H1 (cell line): Measurements from ENCODE around the gene NOLC1. TPM values are rescaled to one million over a fixed set of nuclear protein-coding genes. Genes with fewer than 3 reads are reported as not detected.

Experiments used
- CTCF ChIA-PET: fragments of 300-600 bp; sonication (Branson Sonifier 250); formaldehyde crosslinking; loops from one replicate; lab custom pipeline; 2021; ENCODE audit not compliant: partially characterized antibody; lab: Charles Lee
- POLR2A ChIA-PET: fragments of 300-600 bp; sonication (Branson Sonifier 250); formaldehyde crosslinking; loops from one replicate; lab custom pipeline; 2021; ENCODE audit warnings: inconsistent platforms; ENCODE audit not compliant: partially characterized antibody; lab: Charles Lee
- DNase-seq, 2 experiments: peaks; one replicate each; pipeline versions ENCODE4 v3.0.0 to v3.0.0-alpha.2; 2010 to 2022; ENCODE audit warnings: low spot score in 2 of 2, low read depth in 1 of 2, mixed read lengths in 1 of 2
- FAIRE-seq: peaks from 2 replicates; lab custom pipeline; 2011; peaks lifted over from hg19 to GRCh38; lab: Jason Lieb, UNC
- H2AFZ ChIP-seq: 2 replicates; pipeline ENCODE4 v1.8.1; 2012; ENCODE audit warnings: low read length, inconsistent platforms
- H2AK5ac ChIP-seq: 2 replicates; pipeline ENCODE4 v1.6.1; 2013; ENCODE audit warnings: low read depth, low read length
- H2BK120ac ChIP-seq: replicated peaks from 2 replicates; pipeline ENCODE3; 2013; ENCODE audit warnings: low read depth, low read length, inconsistent platforms
- H2BK12ac ChIP-seq: 2 replicates; pipeline ENCODE4 v1.6.1; 2013; ENCODE audit warnings: low read depth, low read length
- H2BK15ac ChIP-seq: 2 replicates; pipeline ENCODE4 v1.6.1; 2013; ENCODE audit warnings: low read length
- H2BK20ac ChIP-seq: 2 replicates; pipeline ENCODE4 v1.6.1; 2013; ENCODE audit warnings: low read length
- H2BK5ac ChIP-seq: 2 replicates; pipeline ENCODE4 v1.6.1; 2013; ENCODE audit warnings: low read depth, low read length
- H3K14ac ChIP-seq: 2 replicates; pipeline ENCODE4 v1.6.1; 2013; ENCODE audit warnings: inconsistent platforms; ENCODE audit not compliant: insufficient read length
- H3K18ac ChIP-seq: 2 replicates; pipeline ENCODE4 v1.6.1; 2013; ENCODE audit warnings: low read length; ENCODE audit errors: extremely low read depth
- H3K23ac ChIP-seq: 2 replicates; pipeline ENCODE4 v1.6.1; 2013; ENCODE audit warnings: inconsistent platforms; ENCODE audit not compliant: insufficient read length
- H3K23me2 ChIP-seq: 2 replicates; pipeline ENCODE4 v1.6.1; 2013; ENCODE audit warnings: low read depth, low read length
- H3K27ac ChIP-seq: 2 replicates; pipeline ENCODE4 v1.6.1; 2011; ENCODE audit warnings: low read depth, low read length, inconsistent platforms
- H3K27me3 ChIP-seq, 4 experiments: replicated peaks in 1 of 4; 1 replicate in 1 of 4; 2 replicates in 3 of 4; pipeline versions ENCODE4 v1.6.1 to v1.8.1; 2011 to 2013; ENCODE audit warnings: low read length in 3 of 4, mild to moderate bottlenecking in 3 of 4, inconsistent platforms in 2 of 4, mixed read lengths in 2 of 4, moderate library complexity in 1 of 4; ENCODE audit not compliant: control insufficient read depth in 3 of 4, insufficient read depth in 3 of 4; ENCODE audit errors: extremely low read depth in 1 of 4
- H3K36me3 ChIP-seq, 4 experiments: 2 replicates each; pipeline versions ENCODE4 v1.6.1 to v1.8.1; 2011 to 2013; ENCODE audit warnings: mild to moderate bottlenecking in 4 of 4, low read length in 3 of 4, moderate library complexity in 2 of 4, control low read depth in 1 of 4, inconsistent platforms in 1 of 4; ENCODE audit not compliant: insufficient read depth in 4 of 4, control insufficient read depth in 2 of 4
- H3K4ac ChIP-seq: replicated peaks from 2 replicates; pipeline ENCODE3; 2013; ENCODE audit warnings: low read length, low read depth, mixed read lengths, inconsistent platforms; ENCODE audit not compliant: insufficient read length
- H3K4me1 ChIP-seq, 4 experiments: replicated peaks in 1 of 4; 1 replicate in 1 of 4; 2 replicates in 3 of 4; pipeline versions ENCODE4 v1.6.1 to v1.8.1; 2011 to 2013; ENCODE audit warnings: low read length in 3 of 4, inconsistent platforms in 2 of 4, mixed read lengths in 1 of 4; ENCODE audit not compliant: insufficient read depth in 4 of 4, control insufficient read depth in 3 of 4
- H3K4me2 ChIP-seq, 2 experiments: 2 replicates each; pipeline versions ENCODE4 v1.6.1 to v1.8.1; 2011 to 2013; ENCODE audit warnings: low read depth in 2 of 2, low read length in 2 of 2, control low read depth in 1 of 2, inconsistent platforms in 1 of 2, mild to moderate bottlenecking in 1 of 2; ENCODE audit not compliant: insufficient read depth in 1 of 2
- H3K4me3 ChIP-seq, 4 experiments: fragments of 200-600, 300-600 bp in 1 of 4; sonication (generic), shearing (Covaris generic), sonication (Bioruptor Twin) in 1 of 4; 2 replicates each; pipeline versions ENCODE4 v1.5.1 to v1.8.1; 2011 to 2016; ENCODE audit warnings: low read length in 4 of 4, low read depth in 3 of 4, control low read depth in 2 of 4, inconsistent platforms in 2 of 4, mild to moderate bottlenecking in 2 of 4, mixed read lengths in 1 of 4, moderate library complexity in 1 of 4; ENCODE audit not compliant: insufficient read depth in 2 of 4; ENCODE audit errors: extremely low read depth in 1 of 4
- H3K56ac ChIP-seq: replicated peaks from 2 replicates; pipeline ENCODE3; 2013; ENCODE audit warnings: low read depth, mild to moderate bottlenecking, mixed read lengths, low read length, inconsistent platforms; ENCODE audit not compliant: insufficient read length
- H3K79me1 ChIP-seq: 2 replicates; pipeline ENCODE4 v1.6.1; 2013; ENCODE audit warnings: low read depth, low read length, control low read depth
- H3K79me2 ChIP-seq, 2 experiments: 2 replicates each; pipeline versions ENCODE4 v1.6.1 to v1.8.1; 2012 to 2013; ENCODE audit warnings: low read length in 2 of 2, mild to moderate bottlenecking in 2 of 2, inconsistent platforms in 1 of 2; ENCODE audit not compliant: insufficient read depth in 2 of 2, control insufficient read depth in 1 of 2
- H3K9ac ChIP-seq, 4 experiments: replicated peaks in 1 of 4; 1 replicate in 1 of 4; 2 replicates in 3 of 4; pipeline versions ENCODE4 v1.6.1 to v1.8.1; 2011 to 2013; ENCODE audit warnings: low read depth in 3 of 4, low read length in 3 of 4, control low read depth in 2 of 4, mild to moderate bottlenecking in 2 of 4, moderate library complexity in 2 of 4, inconsistent platforms in 1 of 4; ENCODE audit errors: extremely low read depth in 1 of 4
- H3K9me3 ChIP-seq, 2 experiments: 2 replicates each; pipeline versions ENCODE4 v1.6.1 to v1.8.1; 2012 to 2013; ENCODE audit warnings: mild to moderate bottlenecking in 2 of 2, moderate library complexity in 2 of 2, control low read depth in 1 of 2, inconsistent platforms in 1 of 2, low read depth in 1 of 2, low read length in 1 of 2, mixed read lengths in 1 of 2; ENCODE audit not compliant: insufficient read depth in 2 of 2
- H4K20me1 ChIP-seq, 2 experiments: replicated peaks in 1 of 2; 2 replicates each; pipeline versions ENCODE3 to v1.8.1; 2011 to 2013; ENCODE audit warnings: inconsistent platforms in 2 of 2, low read length in 2 of 2, mild to moderate bottlenecking in 1 of 2; ENCODE audit not compliant: insufficient read depth in 2 of 2, control insufficient read depth in 1 of 2
- H4K5ac ChIP-seq: 2 replicates; pipeline ENCODE4 v1.6.1; 2013; ENCODE audit warnings: low read length, low read depth, mixed read lengths, inconsistent platforms; ENCODE audit not compliant: insufficient read length
- H4K8ac ChIP-seq: 2 replicates; pipeline ENCODE4 v1.8.0; 2013; ENCODE audit warnings: mild to moderate bottlenecking, moderate library complexity, low read length, inconsistent platforms; ENCODE audit not compliant: insufficient read depth; ENCODE audit errors: extremely low read depth
- H4K91ac ChIP-seq: replicated peaks from 2 replicates; pipeline ENCODE3; 2013; ENCODE audit warnings: low read length, mixed read lengths, inconsistent platforms; ENCODE audit not compliant: insufficient read length
- RBBP5 ChIP-seq: IDR thresholded peaks from 2 replicates; pipeline ENCODE4 v1.7.1; 2012; ENCODE audit warnings: low read depth, mild to moderate bottlenecking, inconsistent platforms, low read length, moderate library complexity, borderline replicate concordance
- SIRT6 ChIP-seq: IDR thresholded peaks from one replicate; pipeline ENCODE4 v1.7.1; 2012; ENCODE audit warnings: low read length, inconsistent platforms
- WGBS, 2 experiments: shearing (Covaris generic) in 1 of 2; methylation state at CpG; one replicate each; pipeline versions ENCODE4 v1.1.6 to v1.1.7; 2013 to 2015; ENCODE audit warnings: low lambda C conversion rate in 2 of 2, mixed read lengths in 2 of 2, inconsistent platforms in 1 of 2, low coverage in 1 of 2, missing lambda C conversion rate in 1 of 2; ENCODE audit not compliant: insufficient replicate concordance in 2 of 2, insufficient coverage in 1 of 2, insufficient read length in 1 of 2; ENCODE audit errors: extremely low coverage in 1 of 2, missing lambda C conversion rate in 1 of 2; 5-methylcytosine and 5-hydroxymethylcytosine counted together
- polyA plus RNA-seq, 7 experiments: library from polyadenylated mRNA; depleted of rRNA in 3 of 7; stranded (reverse) in 5 of 7; unstranded in 2 of 7; fragments of >200 nt in 5 of 7; fragments of 200-250 nt in 2 of 7; gene quantifications; 1 replicate in 5 of 7; 2 replicates in 1 of 7; 4 replicates in 1 of 7; pipeline versions ENCODE4 v1.2.1 to v1.2.3, GENCODE V29; 2011 to 2013; ENCODE audit warnings: missing spikeins in 2 of 7, mixed read lengths in 2 of 7
- total RNA-seq: library from RNA; stranded (reverse); fragmentation: NEBNext Ultra II Directional; extraction: Animal tissue kit (Norgen Biotek cat#: 25700); gene quantifications from 2 replicates; pipeline ENCODE4 v1.2.1, GENCODE V29; 2021

NOLC1 gene
- total and polyA plus RNA-seq, 2 of the 8 experiments (the other 6 are each of a cell fraction or from before 2014, with no cell fraction given), result 86.3 to 191 TPM

DNA sequence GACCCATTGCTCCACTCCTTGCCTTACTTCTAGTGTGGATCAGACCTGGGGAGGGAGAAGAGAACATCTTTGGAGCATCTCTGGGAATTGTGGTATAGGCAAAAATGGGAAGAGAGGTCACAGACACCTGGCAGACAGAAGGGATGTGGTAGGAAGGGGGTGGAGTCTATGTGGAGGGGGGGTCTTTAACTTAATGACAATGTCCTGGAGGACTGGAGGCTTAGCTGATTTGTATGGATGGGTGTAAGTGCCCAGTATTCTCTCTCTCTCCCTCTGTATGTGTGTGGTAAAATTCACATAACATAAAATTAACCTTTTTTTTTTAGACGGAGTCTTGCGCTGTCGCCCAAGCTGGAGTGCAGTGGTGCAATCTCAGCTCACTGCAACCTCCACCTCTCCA, 29.0 kb upstream of the NOLC1 start:
- Histone ChIP-seq H4K91ac (no peak overlapping the region), H3K4me3 (no peak overlapping the region), H3K36me3 (no peaks in the 10 kb centered on the region), H2BK12ac (0 out of 2 replicates have a peak overlapping the region, but pooled peaks have one; percentile 86), H3K18ac (no peak overlapping the region; the same call in 1 of the 2 replicates), H4K20me1 (no peaks in the 10 kb centered on the region), H3K14ac (no peak overlapping the region), H4K8ac (no peak overlapping the region), H3K23ac (no peak overlapping the region), H3K9ac (no peak overlapping the region; a peak in 1 of 7 replicates), H3K4me1 (peaks cover 14 to 24% (median 17%) of the 10 kb centered on the region in 4 experiments; a peak in 6 of 7 replicates), H2BK15ac (0 out of 2 replicates have a peak overlapping the region, but pooled peaks have one; percentile 13), H2BK120ac (no peak overlapping the region), H4K5ac (no peak overlapping the region), H2BK20ac (peak overlapping the region; percentile 29; the same call in 1 of the 2 replicates), H3K56ac (no peak overlapping the region), H2BK5ac (peak overlapping the region; percentile 94; the same call in 1 of the 2 replicates), H2AFZ (no peak overlapping the region), H3K9me3 (no peaks in the 10 kb centered on the region), H2AK5ac (no peak overlapping the region), H3K27ac (no peak overlapping the region), H3K79me1 (no peaks in the 10 kb centered on the region; the same call in 1 of the 2 replicates), H3K4ac (no peak overlapping the region), H3K23me2 (peaks cover 18% of the 10 kb centered on the region), H3K79me2 (peaks cover 0 to 13% of the 10 kb centered on the region in 2 experiments; a peak in 2 of 4 replicates), H3K27me3 (no peaks in the 10 kb centered on the region), H3K4me2 (peak overlapping the region in 1 of 2 experiments; percentile 65; a peak in 1 of 4 replicates)
- no peak for DNase-seq
- WGBS, 2 experiments, result 84% methylated on average over 3 of the region's 3 CpGs; no CpG with 5 or more reads in 1 of the 2 experiments
- ChIA-PET POLR2A (interaction anchor here (0.6 to 4.0 kb wide), 10 partner anchors 8 to 241 kb away, joined by 3 to 37 read pairs (median 5); partner anchors contain the start of genes NOLC1 and PPRC1), CTCF (interaction anchor here (0.6 to 4.5 kb wide), 10 partner anchors 9 to 521 kb away, joined by 3 to 28 read pairs (median 3); partner anchors contain the start of genes PPRC1 and TRIM8)
- FAIRE-seq, result no peak
- TF ChIP-seq SIRT6 (no peak), RBBP5 (no peak)
